MM.1S (cell line): ENCODE measurements around the gene TCF3.
A peak's percentile ranks its signal among the peaks of the same experiment; 100 is the strongest.
"Not testable (repeated sequence)": the region's sequence is repeated elsewhere in the genome, so short reads cannot be mapped to it uniquely, and the experiment has no call there.

Experiments
- DNase-seq: peaks from one replicate; pipeline ENCODE4 v3.0.0-alpha.2; 2015
- H2AFZ ChIP-seq: fragments of 300-600 bp; sonication (generic); 2 replicates; pipeline ENCODE4 v1.6.0; 2016; ENCODE audit warnings: antibody characterized with exemption, low read length
- H3F3A ChIP-seq: fragments of 300-600 bp; sonication (generic); 2 replicates; pipeline ENCODE4 v1.6.1; 2016; ENCODE audit warnings: mild to moderate bottlenecking, antibody characterized with exemption, low read length, moderate library complexity, mixed read lengths; ENCODE audit not compliant: insufficient read depth
- H3K27ac ChIP-seq: fragments of 300-600 bp; sonication (generic); 2 replicates; pipeline ENCODE4 v1.5.1; 2016; ENCODE audit warnings: mild to moderate bottlenecking, low read length
- H3K27me3 ChIP-seq: fragments of 300-600 bp; sonication (generic); replicated peaks from 2 replicates; pipeline ENCODE4 v1.6.0; 2016; ENCODE audit warnings: low read length; ENCODE audit not compliant: insufficient read depth
- H3K36me3 ChIP-seq: fragments of 300-600 bp; sonication (generic); replicated peaks from 2 replicates; pipeline ENCODE4 v1.6.1; 2016; ENCODE audit warnings: mild to moderate bottlenecking, low read length, mixed read lengths; ENCODE audit not compliant: insufficient read depth
- H3K4me1 ChIP-seq: fragments of 300-600 bp; sonication (generic); 2 replicates; pipeline ENCODE4 v1.6.1; 2016; ENCODE audit warnings: low read length, mixed read lengths
- H3K4me2 ChIP-seq: fragments of 300-600 bp; sonication (generic); 2 replicates; pipeline ENCODE4 v1.6.0; 2016; ENCODE audit warnings: low read depth, low read length
- H3K4me3 ChIP-seq: fragments of 300-600 bp; sonication (generic); 2 replicates; pipeline ENCODE4 v1.5.1; 2016; ENCODE audit warnings: low read length, mixed read lengths
- H3K79me2 ChIP-seq: fragments of 300-600 bp; sonication (generic); 2 replicates; pipeline ENCODE4 v1.6.1; 2016; ENCODE audit warnings: mixed run types, low read length, mixed read lengths
- H3K9ac ChIP-seq: fragments of 300-600 bp; sonication (generic); 2 replicates; pipeline ENCODE4 v1.6.1; 2016; ENCODE audit warnings: low read length, mixed read lengths
- H3K9me2 ChIP-seq: fragments of 300-600 bp; sonication (generic); replicated peaks from 2 replicates; pipeline ENCODE4 v1.6.1; 2016; ENCODE audit warnings: mild to moderate bottlenecking, low read length, mixed read lengths; ENCODE audit not compliant: insufficient read depth
- H3K9me3 ChIP-seq: fragments of 300-600 bp; sonication (generic); replicated peaks from 2 replicates; pipeline ENCODE4 v1.6.1; 2016; ENCODE audit warnings: mild to moderate bottlenecking, low read length, mixed read lengths; ENCODE audit not compliant: insufficient read depth
- H4K20me1 ChIP-seq: fragments of 300-600 bp; sonication (generic); 2 replicates; pipeline ENCODE4 v1.6.1; 2016; ENCODE audit warnings: mild to moderate bottlenecking, low read length, moderate library complexity, mixed read lengths; ENCODE audit not compliant: insufficient read depth
- EZH2 ChIP-seq: fragments of 300-600 bp; sonication (generic); optimal IDR thresholded peaks from 2 replicates; pipeline ENCODE3; 2017; ENCODE audit warnings: low read depth, mild to moderate bottlenecking, antibody characterized with exemption, low read length, mixed read lengths
- EZH2phosphoT487 ChIP-seq: fragments of 300-600 bp; sonication (generic); IDR thresholded peaks from 2 replicates; pipeline ENCODE4 v1.6.1; 2018; ENCODE audit warnings: antibody characterized with exemption, low read length
- TF ChIP-seq, protein P1 (sequence below): fragments of 300-600 bp; sonication (generic); IDR thresholded peaks from 2 replicates; pipeline ENCODE4 v1.5.1; 2016; ENCODE audit warnings: antibody characterized with exemption, low read length, mixed read lengths

The TCF3 gene

DNA sequence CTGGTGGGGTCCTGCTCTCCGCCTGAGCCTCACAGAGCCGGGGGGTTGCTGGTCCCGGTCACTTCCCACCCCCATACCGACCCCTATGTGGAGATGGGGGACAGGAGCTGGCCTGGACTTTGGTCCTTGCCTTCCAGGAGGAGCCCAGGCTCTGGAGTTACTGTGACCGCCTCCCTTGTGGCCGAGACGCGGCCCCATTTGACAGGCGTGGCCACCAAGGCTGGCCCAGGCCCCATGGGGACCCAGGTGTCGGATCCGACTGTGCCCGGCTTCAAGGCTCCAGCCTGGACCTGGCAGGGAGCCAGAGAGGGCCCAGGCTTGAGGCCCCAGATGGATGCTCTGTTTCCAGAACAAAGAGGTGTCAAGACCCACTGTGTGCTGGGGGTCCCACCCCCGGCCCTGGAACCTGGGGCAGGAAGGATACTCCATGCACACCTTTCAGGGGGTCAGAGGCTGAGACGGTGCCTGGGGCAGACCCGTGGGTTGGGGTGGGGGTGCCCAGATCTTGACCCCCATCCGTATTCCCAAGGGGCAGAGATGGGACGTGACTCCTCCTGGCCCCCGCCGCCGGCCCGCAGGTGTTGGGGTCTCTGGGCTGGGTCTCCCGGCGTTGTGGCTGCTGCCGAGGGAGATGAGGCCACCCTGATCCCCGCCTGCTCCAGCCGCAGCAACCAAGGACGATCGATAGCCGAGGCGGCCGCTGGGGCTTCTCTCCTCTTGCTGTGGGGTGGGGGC lies 47.8 kb upstream of the TCF3 start:
- Histone ChIP-seq H3K9me3 (no peaks in the 10 kb centered on the region), H3K4me3 (no peak overlapping the region), H3K27me3 (peaks cover 91% of the 10 kb centered on the region), H3K4me2 (no peak overlapping the region), H3K36me3 (no peaks in the 10 kb centered on the region), H3K9ac (no peak overlapping the region), H3K4me1 (no peaks in the 10 kb centered on the region), H3K9me2 (no peaks in the 10 kb centered on the region), H3K27ac (no peak overlapping the region), H2AFZ (no peak overlapping the region), H3F3A (no peaks in the 10 kb centered on the region), H4K20me1 (no peaks in the 10 kb centered on the region), H3K79me2 (no peaks in the 10 kb centered on the region)
- no peak for TF ChIP-seq EZH2phosphoT487
- peak; percentile 89 for TF ChIP-seq EZH2
- DNase-seq: no peak

DNA sequence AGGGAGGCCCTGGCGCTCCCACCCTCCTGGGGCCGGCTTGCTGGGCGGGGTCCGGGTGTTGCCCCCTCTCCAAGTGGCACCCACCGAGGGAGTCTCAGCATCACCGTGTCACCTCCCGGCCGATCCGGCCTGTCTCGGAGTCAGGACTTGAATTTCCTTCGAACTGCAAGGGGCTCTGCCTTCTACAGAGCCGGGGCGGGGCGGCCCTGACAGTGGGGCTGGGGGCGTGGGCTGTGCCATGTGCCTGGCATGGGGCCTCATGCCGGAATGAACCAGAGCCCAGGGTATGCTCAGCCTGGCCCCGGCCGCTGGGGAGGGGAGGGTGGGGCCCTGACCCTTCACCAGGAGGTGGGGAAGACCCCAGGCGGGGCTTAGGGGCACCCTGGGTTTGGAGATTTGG lies 47.0 kb upstream of the TCF3 start:
- H3K27ac ChIP-seq: no peak overlapping the region
- DNase-seq: no peak
- no peaks in the 10 kb centered on the region for H3F3A ChIP-seq
- H4K20me1 ChIP-seq: no peaks in the 10 kb centered on the region
- H3K27me3 ChIP-seq: peaks cover 90% of the 10 kb centered on the region
- no peak overlapping the region for H3K9ac ChIP-seq
- no peaks in the 10 kb centered on the region for H3K9me2 ChIP-seq
- H3K9me3 ChIP-seq: no peaks in the 10 kb centered on the region
- H3K79me2 ChIP-seq: no peaks in the 10 kb centered on the region
- no peak for TF ChIP-seq EZH2phosphoT487
- no peak for TF ChIP-seq EZH2
- TF ChIP-seq, protein P1, sequence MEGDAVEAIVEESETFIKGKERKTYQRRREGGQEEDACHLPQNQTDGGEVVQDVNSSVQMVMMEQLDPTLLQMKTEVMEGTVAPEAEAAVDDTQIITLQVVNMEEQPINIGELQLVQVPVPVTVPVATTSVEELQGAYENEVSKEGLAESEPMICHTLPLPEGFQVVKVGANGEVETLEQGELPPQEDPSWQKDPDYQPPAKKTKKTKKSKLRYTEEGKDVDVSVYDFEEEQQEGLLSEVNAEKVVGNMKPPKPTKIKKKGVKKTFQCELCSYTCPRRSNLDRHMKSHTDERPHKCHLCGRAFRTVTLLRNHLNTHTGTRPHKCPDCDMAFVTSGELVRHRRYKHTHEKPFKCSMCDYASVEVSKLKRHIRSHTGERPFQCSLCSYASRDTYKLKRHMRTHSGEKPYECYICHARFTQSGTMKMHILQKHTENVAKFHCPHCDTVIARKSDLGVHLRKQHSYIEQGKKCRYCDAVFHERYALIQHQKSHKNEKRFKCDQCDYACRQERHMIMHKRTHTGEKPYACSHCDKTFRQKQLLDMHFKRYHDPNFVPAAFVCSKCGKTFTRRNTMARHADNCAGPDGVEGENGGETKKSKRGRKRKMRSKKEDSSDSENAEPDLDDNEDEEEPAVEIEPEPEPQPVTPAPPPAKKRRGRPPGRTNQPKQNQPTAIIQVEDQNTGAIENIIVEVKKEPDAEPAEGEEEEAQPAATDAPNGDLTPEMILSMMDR: no peak
- H3K4me1 ChIP-seq: no peaks in the 10 kb centered on the region
- no peak overlapping the region for H3K4me3 ChIP-seq
- no peak overlapping the region for H2AFZ ChIP-seq
- H3K4me2 ChIP-seq: no peak overlapping the region
- no peaks in the 10 kb centered on the region for H3K36me3 ChIP-seq

DNA sequence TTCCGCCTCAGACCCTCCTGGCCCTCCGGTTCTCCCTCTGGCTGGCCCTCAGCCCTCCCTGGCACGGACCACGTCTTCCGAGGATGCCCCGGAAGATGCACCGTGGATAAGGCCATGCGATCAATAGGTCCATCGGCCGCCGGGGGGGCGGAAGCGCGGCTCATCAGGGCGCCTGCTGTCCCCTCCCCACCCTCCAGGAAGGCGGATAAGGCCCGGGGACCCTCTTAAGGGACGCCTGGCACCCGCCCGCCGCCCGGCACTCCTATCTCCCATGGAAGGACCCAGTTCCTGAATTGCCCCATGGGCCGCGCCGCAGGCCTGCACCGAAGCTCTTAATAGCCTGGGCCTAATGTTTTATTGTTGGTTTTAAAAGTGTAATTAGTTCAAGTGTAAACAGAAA lies 46.2 kb upstream of the TCF3 start:
- H3K4me3 ChIP-seq: no peak overlapping the region
- peaks cover 93% of the 10 kb centered on the region for H3K27me3 ChIP-seq
- H3K4me2 ChIP-seq: no peak overlapping the region
- DNase-seq: no peak
- TF ChIP-seq EZH2phosphoT487: no peak
- no peak for TF ChIP-seq EZH2
- TF ChIP-seq, protein P1: no peak
- no peaks in the 10 kb centered on the region for H3F3A ChIP-seq
- no peaks in the 10 kb centered on the region for H3K4me1 ChIP-seq
- H3K79me2 ChIP-seq: no peaks in the 10 kb centered on the region
- no peak overlapping the region for H3K27ac ChIP-seq
- H3K36me3 ChIP-seq: no peaks in the 10 kb centered on the region
- no peaks in the 10 kb centered on the region for H3K9me3 ChIP-seq
- no peaks in the 10 kb centered on the region for H4K20me1 ChIP-seq
- H3K9me2 ChIP-seq: no peaks in the 10 kb centered on the region
- H2AFZ ChIP-seq: no peak overlapping the region
- no peak overlapping the region for H3K9ac ChIP-seq

DNA sequence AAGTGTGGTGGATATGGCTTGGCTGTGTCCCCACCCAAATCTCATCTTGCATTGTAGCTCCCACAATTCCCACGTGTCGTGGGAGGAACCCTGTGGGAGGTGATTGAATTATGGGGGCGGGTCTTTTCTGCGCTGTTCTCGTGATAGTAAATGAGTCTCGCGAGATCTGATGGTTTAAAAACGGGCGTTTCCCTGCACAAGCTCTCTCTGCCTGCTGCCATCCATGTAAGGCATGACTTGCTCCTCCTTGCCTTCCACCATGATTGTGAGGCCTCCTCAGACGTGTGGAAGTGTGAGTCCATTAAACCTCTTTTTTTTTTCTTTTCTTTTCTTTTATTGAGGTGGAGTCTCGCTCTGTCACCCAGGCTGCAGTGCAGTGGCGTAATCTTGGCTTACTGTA lies 43.1 kb upstream of the TCF3 start:
- H2AFZ ChIP-seq, H3K36me3 ChIP-seq, H3K79me2 ChIP-seq, H3K4me1 ChIP-seq, H3K4me3 ChIP-seq, H3K4me2 ChIP-seq, H3K9ac ChIP-seq, H3K9me3 ChIP-seq, H3K27ac ChIP-seq, H3K9me2 ChIP-seq, DNase-seq, H3F3A ChIP-seq, H4K20me1 ChIP-seq: not testable (repeated sequence)
- peaks cover 98% of the 10 kb centered on the region for H3K27me3 ChIP-seq
